Esophagus muscularis mucosa (tissue), 3 donors: ENCODE data around the gene SLC6A3.

Experiments used
- POLR2A ChIP-seq: fragments of 450-650 bp; IDR thresholded peaks from one replicate; pipeline ENCODE4 v1.6.1; 2017; ENCODE audit warnings: antibody characterized with exemption, moderate library complexity, mild to moderate bottlenecking, low read depth
- TF ChIP-seq, protein P1 (sequence below), 3 experiments: fragments of 200-600 bp in 2 of 3; fragments of 450-650 bp in 1 of 3; sonication (generic) in 2 of 3; IDR thresholded peaks; one replicate each; pipeline ENCODE4 v1.5.1; 2017 to 2019; ENCODE audit warnings: antibody characterized with exemption in 3 of 3, mild to moderate bottlenecking in 2 of 3, moderate library complexity in 1 of 3

DNA sequence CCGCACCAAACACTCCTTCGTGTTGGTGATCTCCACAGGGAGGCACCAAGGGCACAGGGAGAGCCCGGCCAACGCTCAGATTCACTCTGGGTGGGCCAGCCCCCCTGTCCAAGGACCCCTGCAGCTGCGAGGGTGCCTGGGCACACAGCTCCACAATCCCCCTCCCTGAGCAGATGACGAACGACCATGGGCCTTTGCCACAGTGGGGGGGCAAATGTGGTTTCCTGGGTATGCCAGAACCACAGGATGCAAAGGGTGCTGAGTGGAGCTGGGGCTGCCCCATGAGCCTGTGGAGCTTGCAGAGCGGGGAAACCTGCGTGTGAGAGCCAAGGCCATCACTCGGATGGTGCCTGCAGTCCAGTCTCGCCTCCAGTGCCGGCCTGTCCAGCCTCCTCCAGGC, 47.5 kb upstream of the SLC6A3 start:
- TF ChIP-seq, protein P1, sequence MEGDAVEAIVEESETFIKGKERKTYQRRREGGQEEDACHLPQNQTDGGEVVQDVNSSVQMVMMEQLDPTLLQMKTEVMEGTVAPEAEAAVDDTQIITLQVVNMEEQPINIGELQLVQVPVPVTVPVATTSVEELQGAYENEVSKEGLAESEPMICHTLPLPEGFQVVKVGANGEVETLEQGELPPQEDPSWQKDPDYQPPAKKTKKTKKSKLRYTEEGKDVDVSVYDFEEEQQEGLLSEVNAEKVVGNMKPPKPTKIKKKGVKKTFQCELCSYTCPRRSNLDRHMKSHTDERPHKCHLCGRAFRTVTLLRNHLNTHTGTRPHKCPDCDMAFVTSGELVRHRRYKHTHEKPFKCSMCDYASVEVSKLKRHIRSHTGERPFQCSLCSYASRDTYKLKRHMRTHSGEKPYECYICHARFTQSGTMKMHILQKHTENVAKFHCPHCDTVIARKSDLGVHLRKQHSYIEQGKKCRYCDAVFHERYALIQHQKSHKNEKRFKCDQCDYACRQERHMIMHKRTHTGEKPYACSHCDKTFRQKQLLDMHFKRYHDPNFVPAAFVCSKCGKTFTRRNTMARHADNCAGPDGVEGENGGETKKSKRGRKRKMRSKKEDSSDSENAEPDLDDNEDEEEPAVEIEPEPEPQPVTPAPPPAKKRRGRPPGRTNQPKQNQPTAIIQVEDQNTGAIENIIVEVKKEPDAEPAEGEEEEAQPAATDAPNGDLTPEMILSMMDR (IDR thresholded peaks at IDR 0.05): no peak
- TF ChIP-seq POLR2A: no peak
